Gastroesophageal sphincter (tissue), 3 donors: Measurements from ENCODE around the gene WFIKKN2.

ENCODE experiments used
- POLR2A ChIP-seq, 2 donors: fragments of 450-650 bp; IDR thresholded peaks; one replicate each; pipeline ENCODE4 v1.6.1; 2017; ENCODE audit warnings: antibody characterized with exemption in 2 of 2, mild to moderate bottlenecking in 2 of 2, moderate library complexity in 1 of 2
- TF ChIP-seq, protein P1 (sequence below), 4 experiments: fragments of 200-600 bp in 2 of 4; fragments of 450-650 bp in 2 of 4; sonication (generic) in 1 of 4; IDR thresholded peaks; one replicate each; pipeline ENCODE4 v1.5.1; 2017 to 2019; ENCODE audit warnings: antibody characterized with exemption in 4 of 4, mild to moderate bottlenecking in 2 of 4, moderate library complexity in 2 of 4

DNA sequence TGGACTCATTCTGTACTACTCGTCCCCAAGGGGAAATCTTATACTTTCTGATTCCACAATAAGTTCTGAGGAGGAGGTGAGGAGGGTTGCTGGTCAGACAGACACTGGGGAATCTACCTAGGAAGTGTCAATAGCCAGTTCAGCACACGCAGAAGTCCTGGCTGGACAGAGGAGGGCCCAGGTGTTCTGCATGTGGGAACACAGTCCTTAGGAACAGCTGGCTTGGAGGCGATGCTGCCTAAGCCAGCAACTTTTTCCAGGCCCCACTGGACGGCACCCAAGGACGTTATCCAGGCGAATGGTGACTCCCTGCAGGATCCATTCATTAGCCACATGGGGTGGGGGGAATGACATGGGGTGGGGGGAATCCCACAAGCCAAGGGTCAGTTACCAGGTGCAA is 29.9 kb upstream of the WFIKKN2 start:
- TF ChIP-seq, protein P1, sequence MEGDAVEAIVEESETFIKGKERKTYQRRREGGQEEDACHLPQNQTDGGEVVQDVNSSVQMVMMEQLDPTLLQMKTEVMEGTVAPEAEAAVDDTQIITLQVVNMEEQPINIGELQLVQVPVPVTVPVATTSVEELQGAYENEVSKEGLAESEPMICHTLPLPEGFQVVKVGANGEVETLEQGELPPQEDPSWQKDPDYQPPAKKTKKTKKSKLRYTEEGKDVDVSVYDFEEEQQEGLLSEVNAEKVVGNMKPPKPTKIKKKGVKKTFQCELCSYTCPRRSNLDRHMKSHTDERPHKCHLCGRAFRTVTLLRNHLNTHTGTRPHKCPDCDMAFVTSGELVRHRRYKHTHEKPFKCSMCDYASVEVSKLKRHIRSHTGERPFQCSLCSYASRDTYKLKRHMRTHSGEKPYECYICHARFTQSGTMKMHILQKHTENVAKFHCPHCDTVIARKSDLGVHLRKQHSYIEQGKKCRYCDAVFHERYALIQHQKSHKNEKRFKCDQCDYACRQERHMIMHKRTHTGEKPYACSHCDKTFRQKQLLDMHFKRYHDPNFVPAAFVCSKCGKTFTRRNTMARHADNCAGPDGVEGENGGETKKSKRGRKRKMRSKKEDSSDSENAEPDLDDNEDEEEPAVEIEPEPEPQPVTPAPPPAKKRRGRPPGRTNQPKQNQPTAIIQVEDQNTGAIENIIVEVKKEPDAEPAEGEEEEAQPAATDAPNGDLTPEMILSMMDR (IDR thresholded peaks at IDR 0.05) = no peak
- TF ChIP-seq POLR2A (IDR thresholded peaks at IDR 0.05) = no peak
